ENCODE data around the gene POLH. TPM values are rescaled to one million over a fixed set of nuclear protein-coding genes. Genes with fewer than 3 reads are reported as not detected.

Gene POLH
- total and polyA plus RNA-seq, 2 donors (not counting 3 experiments of a cell fraction or from before 2014, with no cell fraction given): 9.3 to 36.6 TPM

Small RNAs within 50 kb of the gene (small RNA-seq; reads per million reads assigned to genes)
- not detected for gene RF00426 (ENCODE audit: insufficient read depth, insufficient read length, low read depth, low replicate concordance)

Other genes starting within 250 kb of the POLH start
- 13.0 and 13.6 TPM in 2 replicates for gene ZNF318, start 206.5 kb upstream of the POLH start, total RNA-seq
- gene ZNF318, start 206.5 kb upstream of the POLH start, polyA plus RNA-seq: 7.1 and 7.8 TPM in 2 replicates
- gene ABCC10, start 148.6 kb upstream of the POLH start, total RNA-seq: 34.8 and 37.9 TPM in 2 replicates
- 29.2 and 32.9 TPM in 2 replicates for gene ABCC10, start 148.6 kb upstream of the POLH start, polyA plus RNA-seq
- not detected in 2 replicates for gene DLK2, start 120.6 kb upstream of the POLH start, total RNA-seq
- 0.36 and 0.38 TPM in 2 replicates for gene DLK2, start 120.6 kb upstream of the POLH start, polyA plus RNA-seq
- 31.8 and 33.1 TPM in 2 replicates for gene TJAP1, start 98.6 kb upstream of the POLH start, total RNA-seq
- 28.4 and 29.9 TPM in 2 replicates for gene TJAP1, start 98.6 kb upstream of the POLH start, polyA plus RNA-seq
- 0.25 and 0.58 TPM in 2 replicates for gene LRRC73, start 65.8 kb upstream of the POLH start, total RNA-seq
- 0.11 and 0.14 TPM in 2 replicates for gene LRRC73, start 65.8 kb upstream of the POLH start, polyA plus RNA-seq
- 117 and 119 TPM in 2 replicates for gene YIPF3, start 59.3 kb upstream of the POLH start, total RNA-seq
- gene YIPF3, start 59.3 kb upstream of the POLH start, polyA plus RNA-seq: 470 and 561 TPM in 2 replicates
- 40.6 and 46.0 TPM in 2 replicates for gene POLR1C, start 59.1 kb upstream of the POLH start, total RNA-seq
- gene POLR1C, start 59.1 kb upstream of the POLH start, polyA plus RNA-seq: 34.7 and 39.8 TPM in 2 replicates
- gene XPO5, start 147 bp upstream of the POLH start, total RNA-seq: 45.9 and 50.0 TPM in 2 replicates
- 27.5 and 28.4 TPM in 2 replicates for gene XPO5, start 147 bp upstream of the POLH start, polyA plus RNA-seq
- gene GTPBP2, start 53.1 kb downstream of the POLH start, total RNA-seq: 77.6 and 87.1 TPM in 2 replicates
- 112 and 118 TPM in 2 replicates for gene GTPBP2, start 53.1 kb downstream of the POLH start, polyA plus RNA-seq
- gene MAD2L1BP, start 59.7 kb downstream of the POLH start, total RNA-seq: 32.3 and 34.9 TPM in 2 replicates
- gene MAD2L1BP, start 59.7 kb downstream of the POLH start, polyA plus RNA-seq: 62.0 and 63.5 TPM in 2 replicates
- 0.12 and 0.27 TPM in 2 replicates for gene RSPH9, start 68.9 kb downstream of the POLH start, total RNA-seq
- 0.18 and 0.21 TPM in 2 replicates for gene RSPH9, start 68.9 kb downstream of the POLH start, polyA plus RNA-seq
- 39.1 and 39.8 TPM in 2 replicates for gene MRPS18A, start 111.6 kb downstream of the POLH start, total RNA-seq
- gene MRPS18A, start 111.6 kb downstream of the POLH start, polyA plus RNA-seq: 83.8 and 92.3 TPM in 2 replicates
- gene VEGFA, start 194.0 kb downstream of the POLH start, total RNA-seq: 16.6 and 18.1 TPM in 2 replicates
- 19.9 and 26.2 TPM in 2 replicates for gene VEGFA, start 194.0 kb downstream of the POLH start, polyA plus RNA-seq